ENCODE results near the gene PTPN7. TPM values are rescaled to one million over a fixed set of nuclear protein-coding genes. Genes with fewer than 3 reads are reported as not detected.
"Not testable (repeated sequence)": the region's sequence is repeated elsewhere in the genome, so short reads cannot be mapped to it uniquely, and the experiment has no call there.

The PTPN7 gene
- total and polyA plus RNA-seq, 2 experiments from 2014 or later: 0.41 TPM; not detected in 1

DNA sequence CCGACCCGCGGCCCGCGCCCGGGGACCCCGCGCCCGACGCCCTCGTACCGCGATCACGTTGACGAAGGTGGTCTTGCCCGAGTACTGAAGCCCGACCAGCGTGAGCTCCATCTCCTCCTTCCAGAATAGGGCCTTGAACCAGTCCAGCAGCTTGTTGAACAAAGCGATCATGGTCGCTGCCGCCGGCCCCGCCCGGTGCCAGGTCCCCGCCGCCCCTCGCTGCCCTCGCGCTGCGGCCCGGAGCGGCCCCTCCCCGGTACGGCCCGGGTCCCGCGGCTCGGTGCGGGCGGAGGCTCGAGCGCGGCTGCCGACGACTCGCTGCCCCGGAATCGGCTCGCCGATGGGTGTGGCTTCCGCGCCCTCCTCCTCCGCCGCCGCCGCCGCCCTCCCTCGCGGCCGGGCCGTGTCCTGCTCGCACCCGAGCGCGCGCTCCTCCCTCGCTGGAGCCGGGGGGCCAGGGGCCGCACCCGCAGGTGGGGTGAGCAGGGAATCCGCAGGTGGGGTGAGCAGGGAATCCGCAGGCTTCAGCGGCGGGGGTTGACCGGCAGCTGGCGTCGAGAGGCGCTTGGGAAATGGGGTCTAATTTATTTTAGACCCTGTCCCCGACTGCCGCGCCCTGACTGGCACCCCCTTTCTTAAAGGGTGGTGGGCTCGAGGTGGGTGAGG is 15.9 kb downstream of the PTPN7 start, which contains the start of gene ARL8A:
Gene ARL8A, minus strand, starts transcription at position 336 of the 666 bp plus-strand sequence. Its CDS starts 165 bp downstream, at position 171.
- H3K79me2 ChIP-seq: peaks cover 48% of the 10 kb centered on the region
- no peak for TF ChIP-seq EZH2 (IDR thresholded peaks at IDR 0.05; ENCODE audit: borderline replicate concordance)
- TF ChIP-seq, protein P1, sequence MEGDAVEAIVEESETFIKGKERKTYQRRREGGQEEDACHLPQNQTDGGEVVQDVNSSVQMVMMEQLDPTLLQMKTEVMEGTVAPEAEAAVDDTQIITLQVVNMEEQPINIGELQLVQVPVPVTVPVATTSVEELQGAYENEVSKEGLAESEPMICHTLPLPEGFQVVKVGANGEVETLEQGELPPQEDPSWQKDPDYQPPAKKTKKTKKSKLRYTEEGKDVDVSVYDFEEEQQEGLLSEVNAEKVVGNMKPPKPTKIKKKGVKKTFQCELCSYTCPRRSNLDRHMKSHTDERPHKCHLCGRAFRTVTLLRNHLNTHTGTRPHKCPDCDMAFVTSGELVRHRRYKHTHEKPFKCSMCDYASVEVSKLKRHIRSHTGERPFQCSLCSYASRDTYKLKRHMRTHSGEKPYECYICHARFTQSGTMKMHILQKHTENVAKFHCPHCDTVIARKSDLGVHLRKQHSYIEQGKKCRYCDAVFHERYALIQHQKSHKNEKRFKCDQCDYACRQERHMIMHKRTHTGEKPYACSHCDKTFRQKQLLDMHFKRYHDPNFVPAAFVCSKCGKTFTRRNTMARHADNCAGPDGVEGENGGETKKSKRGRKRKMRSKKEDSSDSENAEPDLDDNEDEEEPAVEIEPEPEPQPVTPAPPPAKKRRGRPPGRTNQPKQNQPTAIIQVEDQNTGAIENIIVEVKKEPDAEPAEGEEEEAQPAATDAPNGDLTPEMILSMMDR (IDR thresholded peaks at IDR 0.05; ENCODE audit: poor library complexity): no peak
- no peak for TF ChIP-seq EZH2phosphoT487 (IDR thresholded peaks at IDR 0.05; ENCODE audit: low read depth, severe bottlenecking, unreplicated experiment)
- WGBS (ENCODE audit: low lambda C conversion rate, missing lambda C conversion rate): under 1% methylated on average over 48 of the region's 82 CpGs
- peak within 1 kb of the TSS; percentile 81 for H3K27ac ChIP-seq
- H3K4me3 ChIP-seq: peak within 1 kb of the TSS; percentile 63
- peak; percentile 84 for DNase-seq (ENCODE audit: low spot score)
- H2AFZ ChIP-seq: peak within 1 kb of the TSS; percentile 99
- H3K9me2 ChIP-seq (replicated peaks; ENCODE audit: insufficient read depth): no peaks in the 10 kb centered on the region
- H3K4me2 ChIP-seq: peak within 1 kb of the TSS; percentile 89
- H4K20me1 ChIP-seq (ENCODE audit: insufficient read depth, poor library complexity, severe bottlenecking): peaks cover 35% of the 10 kb centered on the region
- no peaks in the 10 kb centered on the region for H3K27me3 ChIP-seq
- H3K36me3 ChIP-seq (replicated peaks; ENCODE audit: insufficient read depth, low read depth): no peaks in the 10 kb centered on the region
- no peaks in the 10 kb centered on the region for H3K9me3 ChIP-seq (ENCODE audit: low read depth)
- H3K4me1 ChIP-seq (ENCODE audit: insufficient read depth): peaks cover 7% of the 10 kb centered on the region

DNA sequence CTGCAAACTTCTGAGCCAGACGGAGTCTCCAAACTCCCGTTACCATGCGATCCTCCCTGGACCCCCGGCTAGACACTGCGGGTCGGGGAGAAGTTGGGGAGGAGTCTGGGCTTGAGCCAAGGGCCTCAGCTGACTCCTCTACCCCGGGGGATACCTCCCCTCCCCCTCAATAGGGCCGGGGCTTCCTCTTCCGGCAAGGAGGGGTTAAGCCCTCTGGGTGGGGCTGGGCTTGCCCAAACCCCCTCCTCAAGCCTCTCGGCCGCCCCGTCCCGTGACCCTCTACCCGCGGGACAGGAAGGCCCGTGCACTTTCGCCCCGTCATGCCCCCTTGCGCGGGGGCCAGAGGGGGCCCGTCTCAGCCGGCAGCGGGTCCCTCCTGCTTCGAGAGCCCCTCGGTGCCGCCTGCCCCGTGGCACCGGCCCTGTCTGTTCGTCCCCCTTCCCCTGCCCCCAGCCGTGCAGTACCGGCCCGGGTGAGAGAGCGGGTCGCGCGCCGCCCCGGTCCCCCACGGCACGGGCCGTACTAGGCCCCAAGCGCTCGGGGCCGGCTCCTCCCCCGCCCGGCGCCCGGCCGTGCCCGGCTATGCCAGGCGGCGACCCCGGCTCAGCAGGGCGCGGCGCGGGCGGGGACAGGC is 16.5 kb downstream of the PTPN7 start:
- peak overlapping the region; percentile 81 for H3K27ac ChIP-seq
- no peak for TF ChIP-seq EZH2phosphoT487 (IDR thresholded peaks at IDR 0.05; ENCODE audit: low read depth, severe bottlenecking, unreplicated experiment)
- TF ChIP-seq, protein P1 (IDR thresholded peaks at IDR 0.05; ENCODE audit: poor library complexity): no peak
- no peak for TF ChIP-seq EZH2 (IDR thresholded peaks at IDR 0.05; ENCODE audit: borderline replicate concordance)
- H3K9me2 ChIP-seq (replicated peaks; ENCODE audit: insufficient read depth): no peaks in the 10 kb centered on the region
- peak overlapping the region; percentile 63 for H3K4me3 ChIP-seq
- WGBS (ENCODE audit: low lambda C conversion rate, missing lambda C conversion rate): 0% methylated on average over 28 of the region's 58 CpGs
- H3K27me3 ChIP-seq: no peaks in the 10 kb centered on the region
- H3K4me2 ChIP-seq: peak overlapping the region; percentile 89
- peak overlapping the region; percentile 42 for H2AFZ ChIP-seq
- no peaks in the 10 kb centered on the region for H3K9me3 ChIP-seq (ENCODE audit: low read depth)
- peak; percentile 54 for DNase-seq (ENCODE audit: low spot score)
- H3K36me3 ChIP-seq (replicated peaks; ENCODE audit: insufficient read depth, low read depth): no peaks in the 10 kb centered on the region
- peaks cover 42% of the 10 kb centered on the region for H4K20me1 ChIP-seq (ENCODE audit: insufficient read depth, poor library complexity, severe bottlenecking)
- peaks cover 53% of the 10 kb centered on the region for H3K79me2 ChIP-seq
- peaks cover 7% of the 10 kb centered on the region for H3K4me1 ChIP-seq (ENCODE audit: insufficient read depth)

DNA sequence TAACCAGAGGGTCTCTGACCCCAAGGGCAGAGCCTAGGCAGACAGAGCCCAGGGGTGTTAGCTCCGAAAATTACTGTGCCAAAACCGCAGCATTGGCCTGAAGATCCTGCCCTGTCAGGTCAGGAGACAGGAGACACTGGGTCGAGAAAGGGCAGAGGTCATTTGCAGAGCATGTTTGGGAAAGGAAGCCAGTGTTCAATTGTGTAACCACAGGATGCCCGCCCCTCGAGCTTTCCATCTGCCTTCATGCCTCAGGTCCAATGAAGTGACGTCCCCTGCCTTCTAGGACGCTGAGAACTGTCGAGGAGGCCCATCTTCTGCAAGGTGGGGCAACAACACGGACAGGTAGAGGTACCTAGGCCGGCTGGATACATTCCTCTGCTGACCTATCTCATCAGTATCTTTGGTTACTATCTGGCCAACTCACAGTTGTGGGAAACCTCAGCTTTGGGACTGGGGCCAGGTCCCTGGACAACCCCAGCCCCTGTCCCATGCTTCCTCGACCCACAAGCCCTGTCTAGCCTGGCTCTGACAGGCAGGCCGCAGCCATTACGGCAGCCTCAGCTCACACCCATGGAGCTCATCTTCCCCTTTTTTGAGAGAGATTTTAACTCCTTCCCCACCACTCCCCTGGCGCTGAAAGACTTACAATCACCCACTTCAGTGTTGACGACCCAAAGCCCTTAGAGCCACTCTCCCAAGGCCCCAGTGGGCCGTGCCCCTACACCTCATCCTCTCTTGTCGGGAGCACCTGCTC is 17.2 kb downstream of the PTPN7 start:
- peaks cover 48% of the 10 kb centered on the region for H4K20me1 ChIP-seq (ENCODE audit: insufficient read depth, poor library complexity, severe bottlenecking)
- DNase-seq (ENCODE audit: low spot score): peak; percentile 19
- no peaks in the 10 kb centered on the region for H3K9me3 ChIP-seq (ENCODE audit: low read depth)
- peaks cover 59% of the 10 kb centered on the region for H3K79me2 ChIP-seq
- peaks cover 7% of the 10 kb centered on the region for H3K4me1 ChIP-seq (ENCODE audit: insufficient read depth)
- TF ChIP-seq EZH2 (IDR thresholded peaks at IDR 0.05; ENCODE audit: borderline replicate concordance) (no peak), EZH2phosphoT487 (IDR thresholded peaks at IDR 0.05; ENCODE audit: low read depth, severe bottlenecking, unreplicated experiment) (no peak)
- TF ChIP-seq, protein P1 (IDR thresholded peaks at IDR 0.05; ENCODE audit: poor library complexity): no peak
- no peaks in the 10 kb centered on the region for H3K36me3 ChIP-seq (replicated peaks; ENCODE audit: insufficient read depth, low read depth)
- peak overlapping the region; percentile 81 for H3K27ac ChIP-seq
- H3K9me2 ChIP-seq (replicated peaks; ENCODE audit: insufficient read depth): no peaks in the 10 kb centered on the region
- no peaks in the 10 kb centered on the region for H3K27me3 ChIP-seq
- H2AFZ ChIP-seq: peak overlapping the region; percentile 42
- peak overlapping the region; percentile 63 for H3K4me3 ChIP-seq
- H3K4me2 ChIP-seq: peak overlapping the region; percentile 89
- WGBS (ENCODE audit: low lambda C conversion rate, missing lambda C conversion rate): 34% methylated on average over 17 of the region's 17 CpGs

DNA sequence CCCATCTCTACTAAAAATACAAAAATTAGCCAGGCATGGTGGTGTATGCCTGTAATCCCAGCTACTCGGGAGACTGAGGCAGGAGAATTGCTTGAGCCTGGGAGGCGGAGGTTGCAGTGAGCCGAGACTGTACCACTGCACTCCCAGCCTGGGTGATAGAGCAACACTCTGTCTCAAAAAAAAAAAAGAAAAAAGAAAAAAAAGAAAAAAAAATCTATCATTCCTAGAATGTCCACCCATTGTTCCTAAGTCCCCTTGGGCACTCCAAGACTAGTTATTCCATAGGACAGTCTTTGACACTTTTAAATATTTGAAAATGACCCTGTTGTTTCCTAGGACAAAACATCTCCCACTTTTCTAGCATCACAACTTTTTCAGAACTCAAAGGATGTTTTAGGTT is 18.9 kb downstream of the PTPN7 start:
- Histone ChIP-seq H3K79me2 (peaks cover 59% of the 10 kb centered on the region), H4K20me1 (ENCODE audit: insufficient read depth, poor library complexity, severe bottlenecking) (peaks cover 51% of the 10 kb centered on the region)
- not testable (repeated sequence) for H3K9me2 ChIP-seq (replicated peaks; ENCODE audit: insufficient read depth); H3K4me3 ChIP-seq; H3K4me1 ChIP-seq (ENCODE audit: insufficient read depth); H3K9me3 ChIP-seq (ENCODE audit: low read depth); H3K27ac ChIP-seq; H3K27me3 ChIP-seq; H2AFZ ChIP-seq; H3K36me3 ChIP-seq (replicated peaks; ENCODE audit: insufficient read depth, low read depth); H3K4me2 ChIP-seq; DNase-seq (ENCODE audit: low spot score)
- 100% methylated on average over 3 of the region's 3 CpGs for WGBS (ENCODE audit: low lambda C conversion rate, missing lambda C conversion rate)
